Measurements from ENCODE around the gene IQSEC3. TPM values are rescaled to one million over a fixed set of nuclear protein-coding genes. Genes with fewer than 3 reads are reported as not detected.
"Not testable (repeated sequence)": the region's sequence is repeated elsewhere in the genome, so short reads cannot be mapped to it uniquely, and the experiment has no call there.

IQSEC3 gene
- 0.05 TPM in 1 of 2 replicates, not detected in the other for total RNA-seq (2014; rRNA removed; shearing (Covaris generic))

- H3K27me3 ChIP-seq; H3K9me3 ChIP-seq (replicated peaks); H3K27ac ChIP-seq; DNase-seq; H3K36me3 ChIP-seq; H3K4me3 ChIP-seq; H3K4me1 ChIP-seq: not testable (repeated sequence)
These were observed at the start of gene IQSEC3 for GRCh38 chr12:66428-66781. Gene IQSEC3 (plus strand): TSS chr12:66767. CDS start chr12:66883, 116 bp downstream.

- not testable (repeated sequence) for H3K27me3 ChIP-seq; H3K4me3 ChIP-seq; H3K36me3 ChIP-seq; H3K9me3 ChIP-seq (replicated peaks); H3K27ac ChIP-seq; H3K4me1 ChIP-seq; DNase-seq
These were observed 48.9 kb upstream of the IQSEC3 start for GRCh38 chr12:17370-18340.

DNA sequence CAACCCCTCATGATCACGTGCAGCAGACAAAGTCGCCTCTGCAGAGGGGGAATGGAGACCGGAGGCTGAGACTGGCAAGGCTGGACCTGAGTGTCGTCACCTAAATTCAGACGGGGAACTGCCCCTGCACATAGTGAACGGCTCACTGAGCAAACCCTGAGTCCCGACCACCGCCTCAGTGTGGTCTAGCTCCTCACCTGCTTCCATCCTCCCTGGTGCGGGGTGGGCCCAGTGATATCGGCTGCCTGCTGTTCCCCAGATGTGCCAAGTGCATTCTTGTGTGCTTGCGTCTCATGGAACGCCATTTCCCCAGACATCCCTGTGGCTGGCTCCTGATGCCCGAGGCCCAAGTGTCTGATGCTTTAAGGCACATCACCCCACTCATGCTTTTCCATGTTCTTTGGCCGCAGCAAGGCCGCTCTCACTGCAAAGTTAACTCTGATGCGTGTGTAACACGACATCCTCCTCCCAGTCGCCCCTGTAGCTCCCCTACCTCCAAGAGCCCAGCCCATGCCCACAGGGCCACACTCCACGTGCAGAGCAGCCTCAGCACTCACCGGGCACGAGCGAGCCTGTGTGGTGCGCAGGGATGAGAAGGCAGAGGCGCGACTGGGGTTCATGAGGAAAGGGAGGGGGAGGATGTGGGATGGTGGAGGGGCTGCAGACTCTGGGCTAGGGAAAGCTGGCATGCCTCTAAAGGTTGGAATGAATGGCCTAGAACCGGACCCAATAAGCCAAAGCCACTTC, 47.6 kb upstream of the IQSEC3 start:
- not testable (repeated sequence) for H3K36me3 ChIP-seq; H3K9me3 ChIP-seq (replicated peaks); H3K27me3 ChIP-seq; H3K27ac ChIP-seq; DNase-seq; H3K4me1 ChIP-seq; H3K4me3 ChIP-seq

DNA sequence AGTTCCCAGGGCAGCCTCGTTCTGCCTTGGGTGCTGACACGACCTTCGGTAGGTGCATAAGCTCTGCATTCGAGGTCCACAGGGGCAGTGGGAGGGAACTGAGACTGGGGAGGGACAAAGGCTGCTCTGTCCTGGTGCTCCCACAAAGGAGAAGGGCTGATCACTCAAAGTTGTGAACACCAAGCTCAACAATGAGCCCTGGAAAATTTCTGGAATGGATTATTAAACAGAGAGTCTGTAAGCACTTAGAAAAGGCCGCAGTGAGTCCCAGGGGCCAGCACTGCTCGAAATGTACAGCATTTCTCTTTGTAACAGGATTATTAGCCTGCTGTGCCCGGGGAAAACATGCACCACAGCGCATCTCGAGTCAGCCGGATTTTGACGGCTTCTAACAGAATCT, 46.7 kb upstream of the IQSEC3 start:
- H3K36me3 ChIP-seq; H3K4me1 ChIP-seq; H3K4me3 ChIP-seq; H3K27me3 ChIP-seq; H3K27ac ChIP-seq; DNase-seq; H3K9me3 ChIP-seq (replicated peaks): not testable (repeated sequence)

- H3K27me3 ChIP-seq = no peaks in the 10 kb centered on the region
- peak in 1 of 2 experiments; percentile 17 for DNase-seq
- H3K9me3 ChIP-seq (replicated peaks) = no peaks in the 10 kb centered on the region
- H3K4me1 ChIP-seq = no peaks in the 10 kb centered on the region
- no peak overlapping the region for H3K27ac ChIP-seq
- H3K4me3 ChIP-seq = no peak overlapping the region
- H3K36me3 ChIP-seq = peaks cover 2% of the 10 kb centered on the region; the same call in 1 of the 2 replicates
These were observed 45.8 kb upstream of the IQSEC3 start for GRCh38 chr12:20757-21156.

GRCh38 chr12:21301-22189, 45.0 kb upstream of the IQSEC3 start:
- Histone ChIP-seq H3K4me1 (no peaks in the 10 kb centered on the region), H3K9me3 (replicated peaks) (no peaks in the 10 kb centered on the region), H3K27ac (no peak overlapping the region), H3K27me3 (no peaks in the 10 kb centered on the region), H3K4me3 (no peak overlapping the region), H3K36me3 (peaks cover 2% of the 10 kb centered on the region; the same call in 1 of the 2 replicates)
- peak in 1 of 2 experiments; percentile 12 for DNase-seq

DNA sequence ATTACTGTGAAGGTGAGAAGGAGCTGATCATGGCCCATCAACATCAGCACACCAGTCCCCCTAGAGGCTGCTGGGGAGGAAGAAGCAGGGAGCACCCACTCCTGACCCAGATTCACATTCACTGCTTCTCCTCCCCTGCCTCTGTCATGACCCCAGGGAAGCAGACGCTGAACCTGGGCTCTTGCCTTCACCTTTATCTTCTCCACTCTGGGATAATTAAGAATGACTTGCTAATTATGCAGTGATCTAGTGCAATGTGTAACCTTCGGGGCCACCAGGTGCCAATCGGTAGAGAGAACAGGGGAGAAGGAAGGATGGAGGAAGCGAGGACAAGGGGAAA, 44.4 kb upstream of the IQSEC3 start:
- peak in 1 of 2 experiments; percentile 11 for DNase-seq
- no peak overlapping the region for H3K27ac ChIP-seq

GRCh38 chr12:22530-23201, 43.9 kb upstream of the IQSEC3 start:
- Histone ChIP-seq H3K4me1 (no peaks in the 10 kb centered on the region), H3K27ac (no peak overlapping the region), H3K4me3 (no peak overlapping the region), H3K27me3 (no peaks in the 10 kb centered on the region), H3K9me3 (replicated peaks) (no peaks in the 10 kb centered on the region), H3K36me3 (peaks cover 2% of the 10 kb centered on the region; the same call in 1 of the 2 replicates)
- no peak for DNase-seq

More for the DNA sequence above, 44.4 kb upstream of the IQSEC3 start:
- H3K27me3 ChIP-seq = no peaks in the 10 kb centered on the region
- peaks cover 2% of the 10 kb centered on the region; the same call in 1 of the 2 replicates for H3K36me3 ChIP-seq
- no peaks in the 10 kb centered on the region for H3K4me1 ChIP-seq
- no peaks in the 10 kb centered on the region for H3K9me3 ChIP-seq (replicated peaks)
- H3K4me3 ChIP-seq = no peak overlapping the region

DNA sequence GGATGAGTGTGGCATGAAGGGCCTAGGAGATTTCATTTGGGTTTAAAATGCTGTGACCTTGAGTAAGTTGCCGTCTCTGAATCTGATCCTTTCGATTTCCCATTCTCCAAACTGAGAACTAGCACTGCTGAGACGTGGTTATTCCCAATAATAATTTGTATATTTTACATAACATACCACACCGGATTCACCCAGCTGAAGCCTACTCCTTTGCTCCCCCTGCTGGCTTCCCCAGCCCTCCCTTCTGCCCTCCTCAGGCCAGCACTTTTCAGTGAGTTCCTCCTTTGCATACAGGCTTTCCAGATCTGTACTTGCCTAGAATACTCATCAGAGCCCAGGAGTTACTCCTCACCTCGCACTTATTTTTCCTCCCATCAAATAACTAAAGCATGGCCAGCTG, 38.7 kb upstream of the IQSEC3 start:
- not testable (repeated sequence) for H3K9me3 ChIP-seq (replicated peaks); H3K27me3 ChIP-seq; H3K4me3 ChIP-seq; H3K27ac ChIP-seq; H3K4me1 ChIP-seq; DNase-seq; H3K36me3 ChIP-seq

GRCh38 chr12:38775-39174, 27.8 kb upstream of the IQSEC3 start:
- not testable (repeated sequence) for H3K27ac ChIP-seq; H3K4me1 ChIP-seq; DNase-seq; H3K27me3 ChIP-seq; H3K36me3 ChIP-seq; H3K9me3 ChIP-seq (replicated peaks); H3K4me3 ChIP-seq

DNA sequence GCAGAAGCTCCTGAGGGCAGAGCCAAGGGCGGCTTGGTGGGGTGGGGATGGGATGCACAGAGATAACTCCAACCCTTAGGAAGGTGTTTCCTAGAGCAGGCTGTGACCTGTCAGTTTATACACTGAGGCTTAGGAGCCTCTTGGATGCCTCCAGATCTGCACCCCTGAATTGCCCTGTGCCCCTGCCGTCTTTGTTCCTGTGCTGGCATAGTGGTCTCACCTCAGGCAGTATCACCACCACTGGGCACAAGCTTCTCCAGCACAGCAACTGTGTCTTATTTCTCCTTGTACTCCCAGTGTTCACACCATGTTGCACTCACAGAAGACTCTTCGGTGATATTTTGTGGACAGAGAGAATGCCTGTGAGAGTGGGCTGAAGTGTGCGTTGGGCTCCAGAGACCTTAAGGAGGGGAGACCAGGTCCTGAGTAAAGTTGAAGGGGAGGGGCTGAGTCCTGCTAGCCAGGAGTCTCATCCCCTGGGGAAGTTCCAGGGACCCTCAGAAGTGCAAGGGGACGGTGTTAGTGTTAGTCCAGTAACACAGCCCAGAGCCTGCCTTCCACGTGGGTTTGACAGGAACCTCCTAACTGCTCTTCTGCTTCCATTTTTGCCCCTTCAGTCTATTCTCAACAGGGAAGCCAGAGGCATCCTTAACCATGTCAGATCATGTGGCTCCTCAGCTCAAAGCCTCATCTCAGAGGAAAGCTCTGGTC, 26.9 kb upstream of the IQSEC3 start:
- not testable (repeated sequence) for H3K9me3 ChIP-seq (replicated peaks); H3K4me1 ChIP-seq; H3K27me3 ChIP-seq; H3K27ac ChIP-seq; H3K36me3 ChIP-seq; DNase-seq; H3K4me3 ChIP-seq

GRCh38 chr12:44352-44751, 22.2 kb upstream of the IQSEC3 start:
- H3K27me3 ChIP-seq; H3K4me3 ChIP-seq; H3K27ac ChIP-seq; H3K4me1 ChIP-seq; DNase-seq; H3K36me3 ChIP-seq; H3K9me3 ChIP-seq (replicated peaks): not testable (repeated sequence)

- H3K27ac ChIP-seq; H3K9me3 ChIP-seq (replicated peaks); H3K4me1 ChIP-seq; H3K4me3 ChIP-seq; DNase-seq; H3K36me3 ChIP-seq; H3K27me3 ChIP-seq: not testable (repeated sequence)
These were observed 21.2 kb upstream of the IQSEC3 start for GRCh38 chr12:45235-45990.
